GM13976 (cell line): Measurements from ENCODE around the gene DIPK1A.

Experiments used
- DNase-seq: peaks from one replicate; pipeline ENCODE4 v3.0.0; 2012; ENCODE audit warnings: low spot score
- in situ Hi-C: fragments of 300-500 bp; cut with MboI; formaldehyde crosslinking; loops from one replicate; pipeline ENCODE4 v1.12.0; 2022; ENCODE audit warnings: low sequenced_read_pairs, mixed read lengths, inconsistent platforms; ENCODE audit not compliant: unreplicated experiment
- TF ChIP-seq, protein P1 (sequence below): IDR thresholded peaks from 2 replicates; pipeline ENCODE4 v1.5.1; 2012; ENCODE audit warnings: borderline replicate concordance, mild to moderate bottlenecking; ENCODE audit not compliant: insufficient read depth; ENCODE audit errors: extremely low read depth, missing control alignments, control extremely low read depth

Gene DIPK1A

DNA sequence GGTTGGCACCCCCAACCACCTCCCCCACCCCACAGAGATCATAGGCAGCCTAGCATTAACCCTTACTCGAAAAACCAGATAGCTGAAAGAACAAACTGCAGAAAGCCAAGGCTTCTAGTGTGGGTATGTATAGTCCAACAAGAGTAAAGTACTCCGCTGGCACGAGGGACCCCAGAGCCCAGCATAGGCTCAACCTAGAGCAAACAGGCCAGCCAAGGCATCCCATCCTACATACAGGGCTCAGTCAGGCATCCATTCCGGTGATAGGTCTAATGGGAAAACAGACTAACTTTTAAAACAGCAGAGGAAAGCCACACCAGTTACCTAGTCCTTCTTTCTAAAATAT is 17.8 kb downstream of the DIPK1A start:
- TF ChIP-seq, protein P1, sequence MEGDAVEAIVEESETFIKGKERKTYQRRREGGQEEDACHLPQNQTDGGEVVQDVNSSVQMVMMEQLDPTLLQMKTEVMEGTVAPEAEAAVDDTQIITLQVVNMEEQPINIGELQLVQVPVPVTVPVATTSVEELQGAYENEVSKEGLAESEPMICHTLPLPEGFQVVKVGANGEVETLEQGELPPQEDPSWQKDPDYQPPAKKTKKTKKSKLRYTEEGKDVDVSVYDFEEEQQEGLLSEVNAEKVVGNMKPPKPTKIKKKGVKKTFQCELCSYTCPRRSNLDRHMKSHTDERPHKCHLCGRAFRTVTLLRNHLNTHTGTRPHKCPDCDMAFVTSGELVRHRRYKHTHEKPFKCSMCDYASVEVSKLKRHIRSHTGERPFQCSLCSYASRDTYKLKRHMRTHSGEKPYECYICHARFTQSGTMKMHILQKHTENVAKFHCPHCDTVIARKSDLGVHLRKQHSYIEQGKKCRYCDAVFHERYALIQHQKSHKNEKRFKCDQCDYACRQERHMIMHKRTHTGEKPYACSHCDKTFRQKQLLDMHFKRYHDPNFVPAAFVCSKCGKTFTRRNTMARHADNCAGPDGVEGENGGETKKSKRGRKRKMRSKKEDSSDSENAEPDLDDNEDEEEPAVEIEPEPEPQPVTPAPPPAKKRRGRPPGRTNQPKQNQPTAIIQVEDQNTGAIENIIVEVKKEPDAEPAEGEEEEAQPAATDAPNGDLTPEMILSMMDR, result no peak
- no peak for DNase-seq
- in situ Hi-C loops, result no loop called here

DNA sequence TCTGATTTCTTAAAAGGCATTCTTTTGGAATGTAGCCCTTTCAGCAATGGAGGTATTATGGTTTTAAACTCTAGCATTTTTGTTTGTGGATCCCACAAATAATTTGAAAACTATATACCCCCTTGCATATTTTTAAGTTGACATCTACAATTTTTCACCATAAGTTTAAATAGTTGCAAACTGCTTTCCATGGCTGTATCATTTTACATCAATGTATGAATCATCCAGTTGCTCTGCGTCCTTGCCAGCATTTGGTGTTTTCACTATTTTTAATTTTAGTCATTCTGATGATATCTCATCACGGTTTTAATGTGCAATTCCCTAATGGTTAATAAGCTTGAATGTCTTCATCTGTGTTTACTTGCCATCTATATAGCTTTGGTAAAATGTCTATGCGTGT is 20.7 kb downstream of the DIPK1A start:
- TF ChIP-seq, protein P1, result no peak
- in situ Hi-C loops, result no loop called here

DNA sequence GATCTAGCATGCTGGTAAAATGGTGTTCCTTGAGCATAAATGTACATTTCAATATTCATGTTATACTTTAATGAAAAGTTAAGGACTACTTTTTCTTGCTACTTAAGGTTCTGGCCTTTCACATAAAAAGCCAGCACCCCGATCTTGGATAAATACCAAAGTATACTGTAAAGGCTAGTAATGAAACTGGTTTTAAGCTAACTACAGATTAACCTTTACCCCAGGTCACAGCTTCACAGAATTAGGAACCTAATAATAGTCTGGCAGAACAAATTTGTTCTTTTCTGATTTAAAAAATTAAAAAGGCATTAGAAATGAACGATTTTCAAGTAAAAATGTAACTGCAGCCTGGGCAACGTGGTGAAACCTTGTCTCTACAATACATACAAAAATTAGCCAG is 23.5 kb downstream of the DIPK1A start:
- DNase-seq, result no peak
- in situ Hi-C loops, result no loop called here
- TF ChIP-seq, protein P1, result no peak

More for the DNA sequence above, 20.7 kb downstream of the DIPK1A start:
- DNase-seq, result no peak

DNA sequence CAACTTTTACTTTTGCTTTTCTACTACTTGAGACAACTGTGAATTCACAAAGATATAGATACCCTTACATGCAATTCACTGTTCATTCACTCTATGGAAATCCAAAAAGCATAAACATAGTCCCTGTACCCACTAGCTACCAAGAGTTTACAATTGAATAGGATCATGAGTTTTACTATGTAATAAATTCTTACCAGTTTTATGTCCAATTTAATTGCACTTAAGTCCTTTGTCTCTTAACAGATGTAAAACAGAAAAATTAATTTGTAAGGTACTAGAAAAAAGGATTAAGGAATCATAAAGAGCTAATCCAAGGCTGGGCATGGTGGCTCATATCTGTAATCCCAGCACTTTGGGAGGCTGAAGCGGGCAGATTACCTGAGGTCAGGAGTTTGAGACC is 24.4 kb downstream of the DIPK1A start:
- TF ChIP-seq, protein P1, result no peak
- no peak for DNase-seq
- in situ Hi-C loops, result no loop called here

DNA sequence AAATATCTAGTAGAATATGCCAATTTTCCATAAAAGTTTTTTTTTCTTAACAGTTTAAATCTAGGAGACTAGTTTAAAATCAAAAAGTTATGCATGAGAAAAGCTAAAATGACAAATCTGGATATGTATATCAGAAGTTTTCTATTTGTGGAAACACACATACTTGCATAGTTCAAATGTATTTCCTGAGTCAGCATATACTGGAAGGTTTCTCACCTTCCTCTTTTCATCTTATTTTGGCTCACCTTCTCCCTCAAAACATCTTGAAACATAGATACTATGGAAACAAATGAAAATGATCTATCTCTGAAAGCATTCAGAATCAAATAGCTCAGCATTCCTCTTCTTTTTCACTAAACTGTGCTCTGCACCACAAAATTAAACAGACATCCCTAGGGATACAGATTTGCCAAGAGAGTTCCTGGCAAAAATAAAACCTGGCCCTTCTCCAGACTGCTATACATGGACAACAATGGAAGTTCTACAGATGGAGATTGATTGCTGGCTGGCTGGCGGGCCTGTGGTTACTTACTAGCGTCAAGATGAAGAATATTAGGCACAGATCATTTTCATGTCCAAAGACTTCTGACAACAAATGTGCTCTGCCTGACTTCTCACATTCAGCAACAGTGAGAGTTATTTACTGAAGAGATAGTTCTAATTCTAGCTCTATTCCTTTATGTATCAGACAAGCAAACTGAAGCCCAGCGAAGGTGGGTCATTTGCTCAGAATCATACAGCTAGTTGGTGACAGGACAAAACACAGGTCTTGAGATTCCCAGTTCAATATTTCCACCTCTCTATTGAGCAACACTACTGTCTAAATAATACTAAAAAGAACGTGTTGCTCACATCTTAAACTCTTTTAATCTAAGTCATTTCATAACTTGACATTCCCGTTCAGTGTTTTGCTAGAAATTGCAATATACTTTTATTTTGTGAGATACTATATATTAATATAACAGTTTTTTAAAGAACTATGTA is 26.6 kb downstream of the DIPK1A start:
- TF ChIP-seq, protein P1, result no peak
- in situ Hi-C loops, result no loop called here
- no peak for DNase-seq

DNA sequence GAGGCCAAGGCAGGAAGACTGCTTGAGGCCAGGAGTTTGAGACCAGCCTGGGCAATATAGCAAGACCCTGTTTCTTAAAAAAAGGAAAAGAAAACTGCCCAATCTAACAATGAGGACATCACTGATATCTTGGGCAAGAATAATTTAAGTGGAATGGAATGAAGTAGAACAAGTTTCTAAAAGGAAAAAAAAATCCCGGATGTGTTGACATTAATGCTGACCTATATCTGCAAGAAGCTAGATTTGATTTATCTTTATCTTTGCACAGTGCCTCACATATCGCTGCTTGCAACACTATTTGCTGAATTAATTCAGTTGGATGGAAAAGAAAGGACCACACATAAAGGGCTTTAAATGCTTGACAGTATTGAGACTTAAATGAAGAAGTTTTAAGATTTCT is 27.8 kb downstream of the DIPK1A start:
- no peak for DNase-seq
- in situ Hi-C loops, result no loop called here
- TF ChIP-seq, protein P1, result no peak
